Retina (tissue), 1 donor: Measurements from ENCODE around the gene ANKRD29.
"Not testable (repeated sequence)": the region's sequence is repeated elsewhere in the genome, so short reads cannot be mapped to it uniquely, and the experiment has no call there.

ENCODE experiments used
- DNase-seq: peaks from one replicate; pipeline ENCODE4 v3.0.0-alpha.2; 2016

The ANKRD29 gene

GRCh38 chr18:23641937-23642666 lies 20.6 kb downstream of the ANKRD29 start:
- no peak for DNase-seq

GRCh38 chr18:23641143-23641720 lies 21.5 kb downstream of the ANKRD29 start:
- DNase-seq, result no peak

GRCh38 chr18:23640052-23640451 lies 22.7 kb downstream of the ANKRD29 start:
- DNase-seq, result no peak

GRCh38 chr18:23636433-23636832 lies 26.3 kb downstream of the ANKRD29 start:
- not testable (repeated sequence) for DNase-seq

GRCh38 chr18:23636071-23636399 lies 26.7 kb downstream of the ANKRD29 start:
- no peak for DNase-seq

- DNase-seq, result no peak
Observed at GRCh38 chr18:23635283-23636070, 27.2 kb downstream of the ANKRD29 start.

- DNase-seq, result no peak
Observed at GRCh38 chr18:23634692-23635091, 28.0 kb downstream of the ANKRD29 start.

GRCh38 chr18:23632615-23633014 lies 30.1 kb downstream of the ANKRD29 start:
- no peak for DNase-seq

GRCh38 chr18:23631746-23632145 lies 31.0 kb downstream of the ANKRD29 start:
- peak; percentile 30 for DNase-seq

GRCh38 chr18:23631312-23631711 lies 31.4 kb downstream of the ANKRD29 start:
- no peak for DNase-seq

GRCh38 chr18:23629444-23629946 lies 33.2 kb downstream of the ANKRD29 start:
- DNase-seq, result no peak

- DNase-seq, result no peak
Observed at GRCh38 chr18:23627970-23628369, 34.7 kb downstream of the ANKRD29 start.

- DNase-seq, result no peak
Observed at GRCh38 chr18:23627321-23627720, 35.4 kb downstream of the ANKRD29 start.

GRCh38 chr18:23626451-23627279 lies 36.0 kb downstream of the ANKRD29 start:
- no peak for DNase-seq

GRCh38 chr18:23623040-23623439 lies 39.7 kb downstream of the ANKRD29 start:
- DNase-seq, result no peak

GRCh38 chr18:23619388-23619881 lies 43.3 kb downstream of the ANKRD29 start:
- peak; percentile 85 for DNase-seq

GRCh38 chr18:23618862-23619387 lies 43.8 kb downstream of the ANKRD29 start:
- DNase-seq, result no peak

- no peak for DNase-seq
Observed at GRCh38 chr18:23617412-23618014, 45.2 kb downstream of the ANKRD29 start.

- no peak for DNase-seq
Observed at GRCh38 chr18:23616258-23616657, 46.5 kb downstream of the ANKRD29 start.

- DNase-seq, result no peak
Observed at GRCh38 chr18:23614891-23615290, 47.8 kb downstream of the ANKRD29 start.

GRCh38 chr18:23614413-23614812 lies 48.3 kb downstream of the ANKRD29 start:
- DNase-seq, result no peak

GRCh38 chr18:23613091-23613475 lies 49.6 kb downstream of the ANKRD29 start:
- DNase-seq, result not testable (repeated sequence)
